Measurements from ENCODE around the gene MEF2D.

The MEF2D gene

DNA sequence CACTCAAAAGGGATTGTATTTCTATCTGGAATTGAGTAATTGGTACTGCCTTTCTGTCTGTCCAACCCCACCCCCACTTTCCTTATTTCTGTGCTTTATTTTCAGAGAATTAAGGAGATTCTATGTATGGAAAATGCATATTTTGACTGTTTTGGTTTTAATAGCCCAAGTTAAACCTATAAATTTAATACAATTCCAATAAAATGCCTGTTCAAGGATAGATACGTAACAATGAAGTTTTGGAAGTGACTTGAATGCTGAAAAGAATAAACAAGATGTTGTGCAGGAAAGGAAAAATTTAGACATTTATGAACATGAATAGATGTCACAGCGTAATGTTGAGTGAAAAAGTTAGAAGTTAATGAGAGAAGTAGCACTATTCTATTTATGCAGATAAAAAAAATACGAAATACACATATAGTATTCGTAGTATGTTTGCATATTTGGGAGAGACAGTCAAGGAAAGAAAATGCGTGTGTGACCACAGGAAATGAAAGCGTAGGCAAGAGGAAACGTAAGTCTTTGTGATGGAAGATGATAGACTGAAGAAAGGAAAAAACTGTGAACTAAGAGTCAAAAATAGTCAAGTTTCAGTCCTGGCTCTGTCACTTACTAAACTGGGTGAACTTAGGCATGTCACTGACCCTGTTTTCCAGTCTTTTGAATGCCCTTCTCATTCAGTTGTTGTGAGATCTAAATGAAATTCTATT lies 62.1 kb downstream of the MEF2D start:
- DNase-seq = no peak

DNA sequence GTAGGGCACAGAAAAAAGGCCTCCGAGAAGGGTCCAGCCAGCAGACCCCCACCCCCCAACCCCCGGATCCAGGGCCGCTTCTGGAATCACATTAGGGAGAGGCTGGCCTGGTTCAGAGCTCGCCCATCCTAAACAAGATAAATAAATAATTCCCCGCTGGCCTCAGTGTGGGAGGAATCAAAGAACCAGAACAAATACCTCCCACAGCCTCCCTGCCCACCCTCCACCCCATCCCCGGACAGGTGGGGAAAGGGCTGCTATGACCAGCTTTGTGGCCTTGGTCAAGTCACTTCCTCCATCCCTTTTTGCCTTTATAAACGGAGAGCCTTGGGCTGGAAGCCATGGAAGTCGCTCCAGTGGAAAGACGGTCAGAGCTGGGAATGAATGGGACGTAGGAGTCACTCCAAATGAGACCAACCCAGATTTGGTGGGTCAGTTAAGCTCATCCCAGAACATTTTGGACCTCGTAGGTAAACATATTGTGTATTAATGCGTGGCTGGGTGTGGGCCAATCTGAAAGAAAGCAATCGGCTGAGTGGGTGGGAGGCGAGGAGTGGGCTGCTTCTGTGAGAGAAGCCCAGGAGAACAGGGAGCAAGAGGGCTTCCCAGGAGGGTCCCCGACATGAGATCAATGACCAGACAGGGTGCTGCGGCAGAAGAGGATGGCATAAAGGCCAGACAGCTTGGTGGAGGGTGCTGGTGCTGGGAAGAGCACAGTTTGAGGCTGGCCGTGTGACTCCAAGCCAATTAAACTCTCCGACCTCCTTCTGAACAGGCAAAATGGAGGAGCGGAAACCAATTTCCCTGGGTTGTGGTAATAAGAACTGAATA lies 63.3 kb downstream of the MEF2D start:
- DNase-seq = no peak

DNA sequence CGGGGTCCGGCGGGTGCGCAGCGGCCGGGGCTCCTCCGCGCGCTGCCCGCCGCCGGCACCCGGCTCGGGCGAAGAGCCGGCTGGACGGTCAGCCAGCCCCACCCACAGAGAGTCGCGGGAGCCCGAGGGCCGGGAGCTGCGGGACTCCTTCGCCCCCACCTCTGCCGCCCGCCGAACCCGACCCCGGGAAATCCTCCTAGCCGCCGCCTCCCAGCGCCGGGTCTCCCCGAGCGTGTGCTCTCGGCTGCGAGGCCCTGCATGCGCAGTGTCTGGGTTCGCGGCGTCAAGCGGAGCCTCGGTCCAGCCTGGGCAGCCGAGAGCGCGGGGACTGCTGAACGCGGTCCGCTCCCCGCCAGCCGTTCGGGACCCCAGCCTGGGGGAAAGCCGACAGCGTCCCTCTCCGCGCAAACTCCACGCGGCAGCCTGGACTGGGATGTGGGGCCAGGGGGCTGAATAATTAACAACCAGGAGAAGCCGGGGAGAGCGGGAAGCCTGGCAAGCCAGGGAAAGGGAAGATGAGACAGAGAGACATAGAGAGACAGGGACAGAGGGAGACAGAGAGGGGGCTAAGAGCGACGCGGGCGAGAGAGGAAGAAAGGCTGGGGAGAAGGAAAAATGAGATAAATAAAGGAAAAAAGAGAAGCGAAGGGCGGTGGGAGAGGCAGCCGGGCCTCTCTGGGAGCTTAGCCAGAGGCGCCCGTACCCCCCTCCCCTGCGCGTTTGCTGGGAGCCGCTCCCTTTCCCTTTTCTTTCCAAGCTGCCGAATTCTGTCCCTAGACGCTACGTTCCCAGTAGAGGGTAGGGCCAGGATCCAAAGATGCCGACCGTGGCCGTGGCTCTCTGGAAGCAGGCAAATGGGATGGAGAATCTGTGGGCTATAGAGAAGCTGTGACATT lies 64.2 kb downstream of the MEF2D start:
- no peak for DNase-seq

DNA sequence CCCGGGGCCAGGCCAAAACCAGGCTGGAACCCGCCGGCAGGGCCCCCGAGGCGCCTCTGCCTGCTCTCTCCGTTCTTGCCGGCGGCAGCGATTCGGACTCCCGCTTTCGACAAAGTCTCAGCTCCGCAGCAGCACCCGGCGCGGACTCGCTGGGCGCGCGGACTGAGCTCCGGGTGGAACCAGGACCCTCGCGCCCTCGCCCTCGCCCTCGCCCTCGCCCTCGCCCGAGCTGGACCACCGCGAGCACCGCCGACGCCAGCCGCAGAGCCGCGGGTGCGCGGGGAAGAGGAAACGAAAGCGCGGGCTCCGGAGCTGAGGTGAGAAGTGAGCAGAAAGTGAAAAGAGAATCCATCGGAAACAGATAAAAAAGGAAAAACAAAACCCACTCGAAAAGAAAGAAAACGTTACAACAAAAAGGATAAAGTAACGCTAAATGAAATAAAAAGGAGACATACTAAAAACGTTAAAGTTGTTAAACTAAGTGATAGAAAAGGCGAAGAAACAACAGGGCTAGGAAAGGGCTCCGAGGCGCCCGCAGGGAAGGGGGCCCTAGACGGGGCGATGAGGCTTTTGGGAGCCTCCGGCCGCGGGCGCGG lies 64.9 kb downstream of the MEF2D start:
- DNase-seq = no peak

DNA sequence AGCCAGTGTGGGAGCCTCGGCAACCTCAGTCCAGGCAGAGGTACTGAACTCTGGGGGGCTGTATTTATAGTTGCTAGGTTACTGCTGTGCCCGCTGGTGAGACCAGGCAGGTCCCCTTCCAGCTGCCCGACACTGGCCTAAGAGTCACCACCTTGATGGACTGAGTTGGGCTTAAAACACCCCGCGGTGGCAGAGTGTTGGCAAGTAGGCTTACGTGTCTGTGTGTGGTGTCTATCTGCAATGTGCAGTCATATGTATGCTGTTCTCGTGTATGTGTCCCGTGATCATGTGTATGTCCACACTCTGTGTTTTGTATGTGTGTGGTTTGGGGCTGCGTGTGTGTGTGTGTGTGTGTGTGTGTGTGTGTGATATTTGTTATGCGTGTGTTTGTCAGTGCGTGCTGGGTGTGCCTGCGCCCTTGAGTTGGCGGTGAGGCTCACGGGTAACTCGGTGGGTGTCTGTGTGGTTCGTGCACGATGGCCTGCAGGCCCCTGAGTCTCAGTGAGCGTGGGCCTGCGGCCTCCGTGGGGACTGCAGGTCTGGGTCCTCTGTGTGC lies 65.5 kb downstream of the MEF2D start:
- no peak for DNase-seq

- DNase-seq = no peak
Observed at GRCh38 chr1:156433602-156434001, 67.0 kb downstream of the MEF2D start.

DNA sequence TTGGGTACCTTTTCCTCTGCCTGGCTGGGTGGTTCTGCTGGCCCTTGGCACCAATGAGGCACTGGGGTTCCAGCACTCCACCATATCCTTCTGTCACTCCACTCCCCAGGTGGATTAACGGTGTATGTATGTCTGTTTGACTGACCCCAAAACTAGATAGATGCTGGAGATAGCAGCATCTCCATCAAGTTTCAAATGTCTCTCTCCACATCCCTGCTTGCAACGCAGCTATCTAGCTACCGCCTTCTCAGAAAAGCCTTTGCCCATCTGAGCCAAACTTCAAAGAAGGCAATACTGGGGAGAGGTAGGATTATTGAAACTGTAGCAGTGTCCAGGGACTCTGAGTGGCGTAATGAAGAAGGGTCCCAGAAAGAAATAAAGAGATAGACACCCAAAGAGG lies 67.5 kb downstream of the MEF2D start:
- no peak for DNase-seq

- DNase-seq = no peak
Observed at GRCh38 chr1:156432669-156433018, 67.9 kb downstream of the MEF2D start.

DNA sequence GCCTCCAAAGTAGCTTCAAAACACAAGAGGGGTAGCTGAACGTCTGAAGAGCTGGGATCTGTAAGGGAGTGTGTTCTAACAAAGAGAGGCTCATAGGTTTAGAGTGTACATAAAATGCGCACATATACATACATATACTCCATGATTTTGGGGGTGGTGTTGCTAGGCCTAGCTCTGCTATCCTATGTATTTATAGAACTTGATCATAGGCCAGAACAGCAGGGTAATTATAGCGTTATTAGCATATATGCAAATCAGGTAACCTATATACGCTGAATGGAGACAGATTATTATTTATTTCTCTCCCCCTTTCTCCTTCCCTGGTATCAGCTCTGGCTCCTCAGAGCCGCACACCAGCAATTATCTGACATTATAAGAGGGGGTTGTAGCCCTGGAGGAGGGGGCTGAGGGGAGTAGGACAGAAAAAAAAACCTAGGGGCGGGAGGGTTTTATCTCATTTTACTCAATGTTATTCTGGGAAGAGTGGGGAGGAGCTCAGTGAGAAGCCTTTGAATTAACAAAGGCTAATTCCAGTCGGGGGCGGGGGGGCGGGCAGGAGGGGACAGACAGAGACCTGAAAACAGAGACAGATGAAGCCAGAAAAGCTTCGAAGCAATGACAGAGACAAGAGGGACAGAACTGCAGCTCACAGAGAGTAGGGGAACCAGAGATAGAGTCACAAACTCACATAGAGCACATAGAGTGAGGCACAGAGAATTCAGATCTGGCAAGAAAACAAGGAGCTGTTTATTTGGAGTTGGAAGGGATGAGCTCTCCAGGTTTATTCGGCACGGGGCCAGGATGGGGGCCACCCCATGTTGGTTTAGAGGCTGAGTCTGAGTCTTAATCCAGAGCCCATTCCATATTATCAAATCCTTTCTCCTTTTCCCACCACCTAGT lies 68.6 kb downstream of the MEF2D start:
- DNase-seq = no peak

GRCh38 chr1:156431366-156431765 lies 69.2 kb downstream of the MEF2D start:
- DNase-seq = no peak

DNA sequence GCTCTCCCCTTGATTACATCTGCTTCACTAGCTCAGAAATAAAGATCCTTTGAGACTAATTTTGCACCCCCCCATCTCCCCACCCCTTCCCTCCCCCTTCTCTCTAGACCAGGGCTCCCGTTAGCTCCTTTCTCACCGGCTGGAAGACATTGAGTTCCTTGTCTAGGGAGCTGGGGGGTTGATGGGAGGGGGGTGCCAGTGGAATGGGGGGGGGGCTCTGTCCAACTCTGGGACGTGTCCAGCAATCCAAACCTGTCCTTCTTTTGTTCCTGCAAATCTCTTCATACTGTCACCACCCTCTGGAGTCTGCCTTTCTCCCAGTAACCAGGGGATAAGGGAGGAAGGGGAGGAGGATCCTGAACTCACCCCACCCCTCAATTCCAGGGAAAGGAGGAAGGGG lies 69.7 kb downstream of the MEF2D start:
- DNase-seq = no peak

- DNase-seq = no peak
Observed at GRCh38 chr1:156430303-156430702, 70.3 kb downstream of the MEF2D start.

GRCh38 chr1:156429313-156430060 lies 71.1 kb downstream of the MEF2D start:
- no peak for DNase-seq

GRCh38 chr1:156428746-156429288 lies 71.8 kb downstream of the MEF2D start:
- no peak for DNase-seq

DNA sequence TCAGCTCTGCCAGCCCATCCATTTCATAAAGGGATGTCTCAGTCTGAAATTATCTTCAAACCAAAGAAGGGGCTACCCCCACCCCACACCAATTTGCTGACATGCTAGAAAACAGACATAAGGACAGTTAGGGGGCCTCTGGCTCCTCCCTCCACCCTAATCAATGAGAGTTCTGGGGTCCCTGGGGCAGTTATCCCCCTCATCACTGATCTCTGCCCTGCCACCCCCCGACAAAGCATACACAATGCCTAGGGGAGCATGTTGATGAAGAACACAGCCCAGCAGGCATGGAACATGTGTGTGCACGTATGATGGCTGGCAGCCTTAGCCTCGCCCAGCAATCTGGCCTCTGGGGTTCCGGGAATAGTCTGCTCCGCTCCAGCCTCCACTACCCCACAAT lies 72.6 kb downstream of the MEF2D start:
- DNase-seq = no peak

DNA sequence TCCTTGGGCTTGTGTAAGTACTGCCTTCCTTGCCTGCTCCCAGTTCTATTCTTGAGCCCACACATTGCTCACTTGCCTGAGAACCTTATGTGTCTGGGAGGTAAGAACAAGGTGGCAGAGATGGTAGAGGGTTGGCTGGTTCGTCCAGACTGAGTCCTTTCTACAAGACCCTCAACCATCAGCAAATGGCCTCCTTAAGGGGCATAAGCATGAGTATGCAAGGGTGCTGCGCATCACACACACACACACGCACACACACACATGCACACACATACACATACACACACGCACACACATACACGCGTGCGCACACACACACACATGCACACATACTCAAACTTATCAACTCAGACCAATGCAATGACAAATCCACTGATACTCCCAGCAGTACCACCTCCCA lies 74.6 kb downstream of the MEF2D start:
- DNase-seq = no peak

- DNase-seq = no peak
Observed at GRCh38 chr1:156424806-156425432, 75.7 kb downstream of the MEF2D start.

- no peak for DNase-seq
Observed at GRCh38 chr1:156423422-156424352, 76.9 kb downstream of the MEF2D start.

- DNase-seq = no peak
Observed at GRCh38 chr1:156422602-156423091, 77.9 kb downstream of the MEF2D start.

Measured in activated naive CD4-positive, alpha-beta T cell (primary cell).